Retinal pigment epithelial cell (primary cell): ENCODE results near the gene EGFR.

Experiments used
- DNase-seq: peaks from one replicate; pipeline ENCODE4 v3.0.0-alpha.2; 2010; ENCODE audit warnings: low read depth
- H3K4me3 ChIP-seq: 2 replicates; pipeline ENCODE4 v1.5.1; 2011; ENCODE audit warnings: mild to moderate bottlenecking, low read length, control low read depth, moderate library complexity
- TF ChIP-seq, protein P1 (sequence below): conservative IDR thresholded peaks from 2 replicates; pipeline ENCODE4 v1.5.1; 2011; ENCODE audit warnings: low read depth, low read length, control low read depth, inconsistent platforms

Gene EGFR

DNA sequence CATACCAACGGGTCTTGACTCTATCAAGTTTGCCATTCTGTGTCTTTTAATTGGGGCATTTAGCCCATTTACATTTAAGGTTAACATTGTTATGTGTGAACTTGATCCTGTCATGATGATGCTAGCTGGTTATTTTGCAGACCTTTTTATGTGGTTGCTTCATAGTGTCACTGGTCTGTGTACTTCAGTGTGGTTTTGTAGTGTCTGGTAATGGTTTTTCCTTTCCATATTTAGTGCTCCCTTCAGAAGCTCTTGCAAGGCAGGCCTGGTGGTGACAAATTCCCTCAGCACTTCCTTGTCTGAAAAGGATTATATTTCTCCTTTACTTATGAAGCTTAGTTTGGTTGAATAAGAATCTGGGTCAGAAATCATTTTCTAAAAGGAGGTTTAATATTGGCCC is 211.2 kb downstream of the EGFR start:
- TF ChIP-seq, protein P1, sequence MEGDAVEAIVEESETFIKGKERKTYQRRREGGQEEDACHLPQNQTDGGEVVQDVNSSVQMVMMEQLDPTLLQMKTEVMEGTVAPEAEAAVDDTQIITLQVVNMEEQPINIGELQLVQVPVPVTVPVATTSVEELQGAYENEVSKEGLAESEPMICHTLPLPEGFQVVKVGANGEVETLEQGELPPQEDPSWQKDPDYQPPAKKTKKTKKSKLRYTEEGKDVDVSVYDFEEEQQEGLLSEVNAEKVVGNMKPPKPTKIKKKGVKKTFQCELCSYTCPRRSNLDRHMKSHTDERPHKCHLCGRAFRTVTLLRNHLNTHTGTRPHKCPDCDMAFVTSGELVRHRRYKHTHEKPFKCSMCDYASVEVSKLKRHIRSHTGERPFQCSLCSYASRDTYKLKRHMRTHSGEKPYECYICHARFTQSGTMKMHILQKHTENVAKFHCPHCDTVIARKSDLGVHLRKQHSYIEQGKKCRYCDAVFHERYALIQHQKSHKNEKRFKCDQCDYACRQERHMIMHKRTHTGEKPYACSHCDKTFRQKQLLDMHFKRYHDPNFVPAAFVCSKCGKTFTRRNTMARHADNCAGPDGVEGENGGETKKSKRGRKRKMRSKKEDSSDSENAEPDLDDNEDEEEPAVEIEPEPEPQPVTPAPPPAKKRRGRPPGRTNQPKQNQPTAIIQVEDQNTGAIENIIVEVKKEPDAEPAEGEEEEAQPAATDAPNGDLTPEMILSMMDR = no peak

DNA sequence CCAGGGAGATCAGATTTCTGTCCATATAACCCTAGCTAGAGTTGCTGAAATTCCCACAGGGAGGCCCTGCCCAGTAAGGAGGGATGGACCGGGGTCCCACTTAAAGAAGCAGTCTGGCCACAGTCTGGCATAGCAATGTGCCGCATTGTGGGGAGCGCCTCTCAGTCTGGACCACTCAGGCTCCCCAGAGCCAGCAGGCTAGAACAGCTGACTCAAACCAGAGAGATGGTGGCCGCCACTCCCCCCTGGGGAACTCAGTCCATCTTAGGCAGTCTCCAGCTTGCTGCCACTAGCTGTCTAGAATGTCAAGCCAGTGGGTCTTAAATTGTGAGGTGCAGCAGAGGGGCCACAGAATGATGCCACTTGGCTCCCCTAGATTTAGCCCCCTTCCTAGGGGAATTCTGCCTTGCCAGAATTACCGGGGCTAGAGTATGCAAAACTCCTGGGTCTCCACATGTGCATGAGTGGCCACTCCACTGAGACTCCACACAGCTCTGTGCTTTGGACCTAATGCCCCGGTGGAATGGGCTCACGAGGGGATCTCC is 213.0 kb downstream of the EGFR start:
- no peak overlapping the region for H3K4me3 ChIP-seq
- TF ChIP-seq, protein P1 = no peak
- DNase-seq = no peak

More for the DNA sequence above, 211.2 kb downstream of the EGFR start:
- no peak overlapping the region for H3K4me3 ChIP-seq
- DNase-seq = no peak

DNA sequence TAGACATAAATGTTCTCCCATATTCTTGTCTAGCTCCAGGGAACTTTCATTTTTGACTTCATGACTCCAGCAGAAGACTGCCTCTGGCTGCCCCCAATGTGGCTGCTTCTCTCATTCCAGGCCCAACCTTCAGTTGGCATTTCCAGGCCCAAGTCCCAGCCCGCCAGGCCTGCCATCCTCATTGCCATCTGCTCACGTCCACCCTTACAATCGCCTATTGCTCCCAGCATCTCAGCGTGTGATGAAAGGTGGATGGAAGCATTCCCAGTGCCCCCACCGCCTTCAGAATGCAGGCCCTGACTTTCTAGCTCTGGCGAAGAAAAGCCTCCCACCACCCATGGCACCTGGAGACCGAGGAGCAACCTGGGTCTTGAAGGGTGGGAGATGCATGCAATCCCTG is 214.2 kb downstream of the EGFR start:
- TF ChIP-seq, protein P1 = no peak
- no peak for DNase-seq
- no peak overlapping the region for H3K4me3 ChIP-seq

DNA sequence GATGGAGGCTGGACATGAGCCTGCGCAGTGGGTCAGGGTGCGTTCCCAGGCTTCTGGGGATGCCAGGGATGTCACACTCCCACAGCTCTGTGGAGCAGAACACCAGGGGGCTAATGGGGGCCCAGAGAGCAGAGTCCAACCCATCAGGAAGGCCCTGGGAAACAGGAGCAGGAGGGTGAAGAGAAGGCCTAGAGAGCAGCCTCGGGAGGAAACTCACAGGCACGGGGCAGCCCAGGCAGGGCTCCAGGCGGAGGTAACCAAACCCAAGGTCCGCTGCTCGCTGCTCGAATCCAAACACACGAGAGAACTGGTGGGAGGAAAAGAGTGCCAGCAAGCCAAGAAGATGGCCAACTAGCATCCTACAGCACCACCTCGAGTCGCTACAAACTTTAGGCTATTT is 215.6 kb downstream of the EGFR start:
- DNase-seq = no peak
- H3K4me3 ChIP-seq = no peak overlapping the region
- TF ChIP-seq, protein P1 = no peak

DNA sequence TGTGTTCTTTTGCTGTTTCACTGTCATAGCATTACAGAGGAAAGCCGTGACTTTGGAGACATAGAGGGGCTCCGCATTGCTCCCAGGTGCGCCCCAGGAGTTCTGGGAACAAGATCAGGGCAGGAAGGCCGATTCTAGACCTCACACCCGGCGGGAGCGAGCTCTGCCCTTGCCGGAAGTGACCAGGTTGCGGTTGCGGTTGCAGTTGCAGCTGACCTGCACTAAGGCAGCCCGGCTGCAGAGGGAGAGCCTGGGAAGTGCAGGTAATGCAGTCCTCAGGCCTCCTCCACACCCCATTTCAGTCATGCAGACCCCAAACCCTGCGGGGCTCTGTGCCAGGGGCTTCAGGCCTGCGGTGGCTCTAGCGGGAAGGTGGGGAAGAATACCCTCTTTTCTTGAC is 216.3 kb downstream of the EGFR start:
- TF ChIP-seq, protein P1 = no peak
- H3K4me3 ChIP-seq = no peak overlapping the region
- DNase-seq = no peak

DNA sequence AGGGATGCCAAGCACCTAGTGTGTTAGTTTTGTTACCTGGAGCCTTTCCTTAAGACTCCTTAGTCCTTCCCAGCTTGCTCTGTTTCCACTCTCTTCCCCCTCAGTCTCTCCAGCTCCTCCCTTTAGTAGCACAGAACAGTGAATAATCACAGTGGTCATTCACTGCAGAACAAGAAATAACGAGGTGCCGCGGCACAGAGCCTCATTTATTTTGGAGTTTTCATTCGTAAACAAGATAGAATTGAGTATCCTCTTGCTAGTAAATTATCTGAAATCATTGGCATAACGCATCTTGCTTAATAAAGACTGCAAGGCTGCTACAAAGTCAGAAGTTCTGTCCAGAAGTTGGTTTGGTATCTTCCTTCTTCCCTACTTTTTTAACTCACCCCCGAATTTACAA is 217.0 kb downstream of the EGFR start:
- no peak for DNase-seq
- no peak overlapping the region for H3K4me3 ChIP-seq
- TF ChIP-seq, protein P1 = no peak

DNA sequence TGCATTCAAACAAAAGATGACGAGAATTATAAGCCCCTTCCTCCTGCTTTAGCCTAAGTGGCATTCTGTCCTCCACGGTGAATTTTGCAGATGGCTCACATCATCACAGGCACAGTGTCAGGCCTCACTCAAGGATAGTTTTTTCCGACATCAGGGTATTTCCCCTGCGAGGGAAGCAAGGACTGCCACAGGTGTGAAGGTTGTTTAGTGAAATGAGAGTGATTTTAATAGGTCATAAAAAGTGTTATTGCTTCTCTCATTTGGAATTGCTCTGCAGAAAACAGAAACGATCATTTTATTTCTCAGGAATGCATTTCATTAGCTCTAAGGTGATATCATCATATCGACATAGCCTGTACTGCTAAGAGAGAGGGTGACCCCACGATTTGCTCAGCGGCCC is 217.7 kb downstream of the EGFR start:
- TF ChIP-seq, protein P1 = no peak
- H3K4me3 ChIP-seq = no peak overlapping the region
- no peak for DNase-seq
